Measurements from ENCODE around the gene YPEL2. TPM values are rescaled to one million over a fixed set of nuclear protein-coding genes. Genes with fewer than 3 reads are reported as not detected.

Gene YPEL2
- total RNA-seq, 4 donors from 2014 or later = 34.3 to 53.6 (median 40.7) TPM

DNA sequence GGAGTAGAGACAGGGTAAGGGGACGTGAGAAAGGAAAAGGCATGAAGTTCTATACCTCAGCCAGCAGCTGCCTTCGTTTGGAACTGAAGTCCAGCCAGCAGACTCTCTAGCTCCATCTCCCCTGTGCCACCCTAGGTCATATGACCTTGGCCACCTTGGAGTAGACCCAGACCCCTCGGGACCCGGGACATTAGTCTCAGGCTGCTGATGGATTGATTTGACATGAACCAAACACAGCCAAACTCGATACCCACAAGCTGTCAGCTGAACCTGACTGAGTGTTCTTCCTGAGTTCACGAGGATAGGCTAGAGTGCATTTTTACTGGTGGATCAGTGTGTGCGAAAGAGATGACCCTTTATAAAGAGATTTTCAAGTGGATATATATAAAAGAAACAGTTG lies 68.5 kb downstream of the YPEL2 start:
- DNase-seq (ENCODE audit: low spot score) = no peak
- ATAC-seq (ENCODE audit: low FRiP score) = no peak
- TF ChIP-seq, protein P1, sequence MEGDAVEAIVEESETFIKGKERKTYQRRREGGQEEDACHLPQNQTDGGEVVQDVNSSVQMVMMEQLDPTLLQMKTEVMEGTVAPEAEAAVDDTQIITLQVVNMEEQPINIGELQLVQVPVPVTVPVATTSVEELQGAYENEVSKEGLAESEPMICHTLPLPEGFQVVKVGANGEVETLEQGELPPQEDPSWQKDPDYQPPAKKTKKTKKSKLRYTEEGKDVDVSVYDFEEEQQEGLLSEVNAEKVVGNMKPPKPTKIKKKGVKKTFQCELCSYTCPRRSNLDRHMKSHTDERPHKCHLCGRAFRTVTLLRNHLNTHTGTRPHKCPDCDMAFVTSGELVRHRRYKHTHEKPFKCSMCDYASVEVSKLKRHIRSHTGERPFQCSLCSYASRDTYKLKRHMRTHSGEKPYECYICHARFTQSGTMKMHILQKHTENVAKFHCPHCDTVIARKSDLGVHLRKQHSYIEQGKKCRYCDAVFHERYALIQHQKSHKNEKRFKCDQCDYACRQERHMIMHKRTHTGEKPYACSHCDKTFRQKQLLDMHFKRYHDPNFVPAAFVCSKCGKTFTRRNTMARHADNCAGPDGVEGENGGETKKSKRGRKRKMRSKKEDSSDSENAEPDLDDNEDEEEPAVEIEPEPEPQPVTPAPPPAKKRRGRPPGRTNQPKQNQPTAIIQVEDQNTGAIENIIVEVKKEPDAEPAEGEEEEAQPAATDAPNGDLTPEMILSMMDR (IDR thresholded peaks at IDR 0.05) = no peak

DNA sequence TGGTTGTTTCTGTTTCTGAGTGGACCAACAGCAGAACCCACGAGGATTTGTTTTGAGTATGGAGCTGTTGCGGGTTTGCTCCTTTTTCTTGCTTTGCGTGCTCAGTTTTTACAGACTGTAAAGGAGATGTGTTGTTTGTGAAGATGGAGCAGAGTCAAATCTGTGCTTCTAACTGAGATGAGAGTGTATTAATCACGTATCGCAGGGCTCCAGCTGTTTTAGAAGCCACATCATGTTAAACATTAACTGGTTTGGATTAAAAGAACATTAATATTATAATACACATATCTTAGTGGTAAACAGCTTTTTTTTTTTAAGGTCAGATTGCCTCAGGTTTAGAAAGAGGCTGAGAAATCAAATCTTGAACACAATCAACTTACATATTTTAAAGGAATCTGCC lies 69.4 kb downstream of the YPEL2 start:
- no peak for DNase-seq (ENCODE audit: low spot score)
- TF ChIP-seq, protein P1 (IDR thresholded peaks at IDR 0.05) = no peak
- ATAC-seq (ENCODE audit: low FRiP score) = no peak

DNA sequence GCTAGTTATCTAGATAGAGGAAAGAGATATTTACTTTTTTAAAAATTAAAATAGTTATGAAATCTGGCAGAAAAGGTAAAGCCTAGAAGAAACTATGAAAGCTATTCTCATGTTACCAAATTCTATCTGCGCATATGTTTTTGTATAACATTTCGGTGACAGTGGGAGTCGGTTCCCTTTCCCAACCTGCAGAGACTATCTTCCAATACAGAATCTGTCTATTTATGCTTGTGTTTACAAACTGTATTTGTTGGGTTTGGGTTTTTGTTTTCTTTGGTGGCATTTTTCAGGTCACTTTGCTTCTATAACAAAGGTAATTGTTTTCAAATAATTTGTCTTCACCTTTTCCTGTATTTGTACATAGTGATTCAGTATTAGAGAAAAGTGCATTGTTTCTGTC lies 69.8 kb downstream of the YPEL2 start:
- DNase-seq (ENCODE audit: low spot score) = no peak
- TF ChIP-seq, protein P1 (IDR thresholded peaks at IDR 0.05) = no peak

DNA sequence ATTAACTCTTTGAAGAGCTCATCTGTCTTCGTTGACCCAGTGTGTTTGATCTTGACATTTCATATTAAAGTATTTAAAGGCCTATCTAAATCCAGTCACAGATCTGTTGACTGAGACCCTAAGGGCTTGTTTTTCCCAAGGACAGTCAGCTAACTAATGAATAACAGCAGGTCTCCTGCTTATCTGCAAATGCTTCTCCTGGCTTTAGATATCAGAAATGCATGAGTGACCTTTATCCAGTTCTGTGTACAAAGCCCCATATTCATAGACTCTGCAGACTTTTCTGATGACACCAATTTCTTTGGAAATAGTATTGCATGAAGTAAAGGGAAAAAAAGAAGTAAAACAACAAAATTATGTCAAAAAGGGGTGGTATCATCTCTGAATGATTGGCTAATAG lies 70.3 kb downstream of the YPEL2 start:
- DNase-seq (ENCODE audit: low spot score) = no peak
- TF ChIP-seq, protein P1 (IDR thresholded peaks at IDR 0.05) = no peak
- ATAC-seq (ENCODE audit: low FRiP score) = no peak

More for the DNA sequence above, 69.8 kb downstream of the YPEL2 start:
- no peak for ATAC-seq (ENCODE audit: low FRiP score)

DNA sequence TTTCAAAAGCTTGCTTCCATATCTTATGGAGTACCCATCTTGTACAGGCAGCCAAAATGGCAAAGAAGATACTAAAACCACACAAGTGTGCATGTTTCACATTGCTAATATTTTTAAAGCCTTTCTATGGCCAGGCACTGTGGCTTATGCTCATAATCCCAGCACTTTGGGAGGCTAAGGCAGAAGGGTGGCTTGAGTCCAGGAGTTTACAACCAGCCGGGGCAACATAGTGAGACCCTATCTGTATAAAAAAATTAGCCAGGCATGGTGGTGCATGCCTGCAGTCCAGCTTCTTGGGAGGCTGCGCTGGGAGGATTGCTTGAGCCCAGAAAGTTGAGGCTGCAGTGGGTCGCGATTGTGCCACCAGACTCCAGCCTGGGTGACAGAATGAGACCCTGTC lies 71.3 kb downstream of the YPEL2 start:
- no peak for DNase-seq (ENCODE audit: low spot score)
- TF ChIP-seq, protein P1 (IDR thresholded peaks at IDR 0.05) = no peak
- ATAC-seq (ENCODE audit: low FRiP score) = no peak

DNA sequence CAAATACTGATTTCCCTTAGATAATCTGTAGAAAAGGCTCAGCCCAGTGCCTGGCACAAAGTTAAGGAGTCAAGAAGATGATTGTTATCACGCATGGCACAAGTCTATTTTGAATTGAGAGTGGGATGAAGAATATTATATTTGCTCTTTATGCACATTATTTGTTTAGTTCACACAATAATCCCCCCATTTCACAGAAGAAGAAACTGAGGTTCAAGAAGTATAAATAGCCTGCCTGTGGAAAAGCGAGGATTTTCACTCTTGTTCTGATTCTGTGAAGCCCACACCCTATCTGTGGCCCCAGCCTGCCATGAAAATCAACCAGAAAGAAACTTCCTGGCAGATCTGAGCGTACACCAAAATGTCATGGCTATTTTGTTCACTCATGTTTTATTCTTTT lies 73.0 kb downstream of the YPEL2 start:
- DNase-seq (ENCODE audit: low spot score) = no peak
- no peak for ATAC-seq (ENCODE audit: low FRiP score)
- TF ChIP-seq, protein P1 (IDR thresholded peaks at IDR 0.05) = no peak

DNA sequence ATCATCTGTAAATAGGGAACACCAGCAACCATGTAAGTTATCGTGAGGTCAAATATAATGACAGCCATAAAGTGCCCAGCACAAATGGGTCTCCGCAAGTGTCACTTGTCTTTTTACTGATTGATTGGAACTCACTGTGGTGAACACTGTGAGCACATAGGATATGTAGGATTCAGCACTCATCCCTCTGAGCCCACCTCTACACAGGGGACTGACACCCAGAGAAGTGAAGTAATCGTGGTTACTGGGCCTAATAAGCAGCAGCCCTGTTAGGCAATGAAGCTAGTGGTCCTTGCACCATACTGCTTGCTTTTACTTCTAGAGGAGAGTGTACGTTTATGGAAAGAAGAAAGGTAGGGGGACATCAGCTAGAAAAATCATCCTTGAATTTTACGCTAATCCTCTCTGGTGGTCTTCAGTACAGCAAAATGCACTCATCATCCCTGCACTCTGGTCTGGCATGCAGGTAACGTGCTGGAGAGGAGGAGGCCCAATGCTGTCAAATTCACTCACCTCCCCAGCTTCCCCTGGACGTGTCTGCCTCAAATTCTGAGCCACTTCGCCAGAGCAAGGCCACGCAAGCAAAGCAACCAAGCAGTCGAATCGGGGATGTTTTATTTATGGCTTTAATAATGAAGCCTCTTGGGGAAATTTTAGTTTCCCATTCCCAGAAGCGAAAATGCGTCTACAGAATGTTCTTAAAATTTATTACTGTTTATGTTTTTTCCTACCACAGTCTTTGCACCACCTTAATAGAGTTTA lies 74.7 kb downstream of the YPEL2 start:
- DNase-seq (ENCODE audit: low spot score) = no peak
- TF ChIP-seq, protein P1 (IDR thresholded peaks at IDR 0.05) = no peak
- no peak for ATAC-seq (ENCODE audit: low FRiP score)

Data from omental fat pad (tissue), 4 donors.